ENCODE measurements around the gene SYT9. TPM values are rescaled to one million over a fixed set of nuclear protein-coding genes. Genes with fewer than 3 reads are reported as not detected.

SYT9 gene
- total RNA-seq, 1 donor from 2014 or later, result 0.18 TPM

- Histone ChIP-seq H3K4me3 (no peak overlapping the region), H3K9me3 (no peaks in the 10 kb centered on the region), H3K27ac (no peak overlapping the region), H3K4me1 (no peaks in the 10 kb centered on the region), H3K27me3 (ENCODE audit: low read depth) (no peaks in the 10 kb centered on the region), H3K36me3 (no peaks in the 10 kb centered on the region)
- no peak for TF ChIP-seq CTCF (IDR thresholded peaks at IDR 0.05)
- ATAC-seq (no peak), DNase-seq (no peak)
- intact Hi-C loops (cut with DNase I), result no loop called here
Observed at GRCh38 chr11:7494086-7494745, 242.5 kb downstream of the SYT9 start.

GRCh38 chr11:7495882-7496551, 244.3 kb downstream of the SYT9 start:
- ATAC-seq, result peak; percentile 44 to 83

GRCh38 chr11:7498193-7498592, 246.5 kb downstream of the SYT9 start:
- DNase-seq (no peak), ATAC-seq (no peak)
- Histone ChIP-seq H3K27ac (no peak overlapping the region), H3K4me1 (no peaks in the 10 kb centered on the region), H3K27me3 (ENCODE audit: low read depth) (no peaks in the 10 kb centered on the region), H3K9me3 (no peaks in the 10 kb centered on the region), H3K36me3 (no peaks in the 10 kb centered on the region), H3K4me3 (no peak overlapping the region)
- intact Hi-C loops (cut with DNase I), result no loop called here
- no peak for TF ChIP-seq CTCF (IDR thresholded peaks at IDR 0.05)

More at GRCh38 chr11:7495882-7496551, 244.3 kb downstream of the SYT9 start:
- H3K27me3 ChIP-seq (ENCODE audit: low read depth), result no peaks in the 10 kb centered on the region
- H3K4me3 ChIP-seq, result no peak overlapping the region
- H3K4me1 ChIP-seq, result no peaks in the 10 kb centered on the region
- H3K9me3 ChIP-seq, result no peaks in the 10 kb centered on the region
- no peaks in the 10 kb centered on the region for H3K36me3 ChIP-seq
- TF ChIP-seq CTCF (IDR thresholded peaks at IDR 0.05), result no peak
- intact Hi-C loops (cut with DNase I), result no loop called here
- H3K27ac ChIP-seq, result no peak overlapping the region
- DNase-seq, result peak; percentile 58

GRCh38 chr11:7499081-7499480, 247.4 kb downstream of the SYT9 start:
- Histone ChIP-seq H3K4me1 (no peaks in the 10 kb centered on the region), H3K27ac (no peak overlapping the region), H3K9me3 (no peaks in the 10 kb centered on the region), H3K27me3 (ENCODE audit: low read depth) (no peaks in the 10 kb centered on the region), H3K4me3 (no peak overlapping the region), H3K36me3 (no peaks in the 10 kb centered on the region)
- ATAC-seq (no peak), DNase-seq (no peak)
- intact Hi-C loops (cut with DNase I), result no loop called here
- TF ChIP-seq CTCF (IDR thresholded peaks at IDR 0.05), result no peak

- no peak for TF ChIP-seq CTCF (IDR thresholded peaks at IDR 0.05)
- H3K4me3 ChIP-seq, result no peak overlapping the region
- intact Hi-C loops (cut with DNase I), result no loop called here
- no peaks in the 10 kb centered on the region for H3K9me3 ChIP-seq
- no peaks in the 10 kb centered on the region for H3K4me1 ChIP-seq
- no peak for ATAC-seq
- no peaks in the 10 kb centered on the region for H3K36me3 ChIP-seq
- DNase-seq, result no peak
- no peaks in the 10 kb centered on the region for H3K27me3 ChIP-seq (ENCODE audit: low read depth)
- no peak overlapping the region for H3K27ac ChIP-seq
Observed at GRCh38 chr11:7500251-7500650, 248.5 kb downstream of the SYT9 start.

All from lower lobe of right lung (tissue), 2 donors.